Measurements from ENCODE around the gene AHRR.

The AHRR gene

DNA sequence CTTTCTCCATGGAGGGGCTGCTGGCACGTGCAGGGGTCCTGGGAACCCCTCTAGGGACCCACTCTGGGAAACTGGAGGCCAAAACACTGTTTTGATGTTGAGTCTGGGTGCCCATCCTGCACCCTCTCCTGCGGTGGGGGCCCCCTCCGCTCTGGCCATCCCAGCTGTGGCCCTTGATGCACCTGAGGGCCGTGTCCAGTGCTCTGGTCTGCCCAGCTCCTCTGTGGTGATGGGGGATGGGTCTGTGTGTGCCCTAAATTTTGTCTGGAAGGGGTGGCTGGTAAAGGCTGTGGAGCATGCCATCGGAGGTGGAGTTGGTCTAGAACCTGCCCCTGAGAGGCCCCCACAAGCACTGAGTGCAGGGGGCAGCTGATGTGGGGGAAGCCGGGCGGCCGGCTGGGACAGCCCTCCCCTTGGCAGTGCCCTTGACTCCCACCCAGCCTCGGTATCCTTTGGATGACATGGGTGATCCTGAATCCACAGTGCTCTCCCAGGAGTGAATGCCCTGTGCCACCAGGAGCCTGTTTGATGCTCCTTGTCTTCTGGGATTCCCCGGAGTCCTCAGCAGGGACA lies 26.3 kb downstream of the AHRR start:
- no peak for DNase-seq

GRCh38 chr5:348726-349125 lies 27.2 kb downstream of the AHRR start:
- no peak for DNase-seq

DNA sequence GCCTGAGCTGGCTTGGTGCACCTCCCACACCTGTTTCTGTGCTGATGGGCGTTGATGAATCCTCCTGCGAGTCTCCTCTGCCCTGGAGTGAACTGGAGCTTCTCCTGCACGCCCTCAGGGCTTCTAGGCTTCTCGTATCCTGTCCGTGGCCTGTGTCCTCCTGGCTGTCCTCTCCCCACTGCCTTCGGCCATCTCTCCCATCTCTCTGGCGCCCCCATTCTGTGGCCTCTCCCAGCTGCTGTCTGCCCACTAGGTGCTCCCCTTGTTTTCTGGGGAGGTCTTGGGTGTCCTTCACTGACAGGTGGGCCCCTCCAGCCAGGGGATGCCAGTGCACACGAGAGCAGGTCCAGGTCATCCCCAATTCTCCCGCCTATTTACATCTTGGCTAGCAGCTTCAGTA lies 28.8 kb downstream of the AHRR start:
- DNase-seq: no peak

DNA sequence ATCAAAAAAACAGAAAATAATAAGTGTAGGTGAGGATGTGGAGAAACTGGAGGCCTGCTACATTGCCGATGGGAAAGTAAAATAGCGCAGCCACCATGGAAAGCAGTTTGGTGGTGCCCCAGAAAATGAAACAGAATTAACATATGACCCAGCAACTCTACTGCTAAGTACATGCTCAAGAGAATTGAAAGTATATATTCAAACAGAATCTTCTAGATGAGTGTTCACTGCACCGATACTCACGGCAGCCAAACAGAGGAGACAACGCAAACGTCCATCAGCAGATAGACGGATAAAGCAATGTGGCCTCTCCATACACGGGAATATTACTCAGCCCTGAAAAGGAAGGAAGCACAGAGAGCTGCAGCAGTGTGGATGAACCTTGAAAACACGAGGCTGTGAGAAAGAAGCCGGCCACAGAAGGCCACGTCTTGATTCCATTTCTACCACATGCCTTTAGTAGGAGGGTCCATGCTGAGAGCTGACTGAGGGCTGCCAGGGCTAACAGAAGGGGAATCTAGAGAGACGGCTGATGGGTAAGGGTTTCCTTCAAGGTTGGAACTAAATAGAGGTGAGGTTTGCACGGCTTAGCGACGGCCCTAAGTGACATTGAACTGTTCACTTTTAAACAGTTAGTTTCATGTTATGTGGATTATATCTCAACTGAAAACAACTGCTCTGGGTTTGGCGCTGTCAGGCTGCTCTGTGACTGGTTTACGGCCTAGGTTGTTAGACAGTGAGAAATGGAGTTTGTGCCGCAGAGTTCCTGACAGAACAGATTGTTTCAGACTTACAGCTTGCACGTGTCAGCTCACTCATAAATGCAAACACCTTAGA lies 29.8 kb downstream of the AHRR start:
- no peak for DNase-seq

GRCh38 chr5:351921-352245 lies 30.4 kb downstream of the AHRR start:
- no peak for DNase-seq

GRCh38 chr5:352639-353611 lies 31.4 kb downstream of the AHRR start:
- DNase-seq: no peak

GRCh38 chr5:353612-354580 lies 32.4 kb downstream of the AHRR start:
- no peak for DNase-seq

- no peak for DNase-seq
Observed at GRCh38 chr5:354581-355378, 33.3 kb downstream of the AHRR start.

DNA sequence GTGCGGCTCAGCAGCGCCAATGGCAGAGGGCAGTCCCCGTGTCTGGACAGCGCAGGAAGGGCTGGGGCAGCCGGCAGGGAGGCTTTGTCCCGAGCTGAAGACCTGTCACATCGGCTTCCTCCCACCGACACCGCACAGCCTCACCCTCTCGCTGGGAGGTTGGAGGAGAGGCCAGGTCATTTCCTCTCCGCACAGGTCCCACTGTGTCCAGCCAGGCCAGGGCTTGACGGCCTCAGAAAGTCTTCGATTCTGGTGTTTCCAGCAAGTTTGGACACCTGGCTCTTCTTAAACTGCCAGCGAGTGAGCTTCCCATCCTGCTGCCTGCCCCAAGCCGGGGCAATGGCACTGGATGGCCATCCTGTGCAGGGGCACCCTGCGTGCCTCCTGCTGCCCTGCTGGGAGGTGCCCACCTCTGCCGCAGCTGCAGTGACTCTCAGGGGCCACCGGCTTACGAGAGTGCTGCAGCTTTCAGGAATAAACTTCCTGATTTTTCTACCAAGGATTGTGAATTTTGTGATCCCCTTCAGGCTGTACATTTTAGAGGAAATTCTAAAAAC lies 33.9 kb downstream of the AHRR start:
- no peak for DNase-seq

GRCh38 chr5:355958-356357 lies 34.4 kb downstream of the AHRR start:
- no peak for DNase-seq

DNA sequence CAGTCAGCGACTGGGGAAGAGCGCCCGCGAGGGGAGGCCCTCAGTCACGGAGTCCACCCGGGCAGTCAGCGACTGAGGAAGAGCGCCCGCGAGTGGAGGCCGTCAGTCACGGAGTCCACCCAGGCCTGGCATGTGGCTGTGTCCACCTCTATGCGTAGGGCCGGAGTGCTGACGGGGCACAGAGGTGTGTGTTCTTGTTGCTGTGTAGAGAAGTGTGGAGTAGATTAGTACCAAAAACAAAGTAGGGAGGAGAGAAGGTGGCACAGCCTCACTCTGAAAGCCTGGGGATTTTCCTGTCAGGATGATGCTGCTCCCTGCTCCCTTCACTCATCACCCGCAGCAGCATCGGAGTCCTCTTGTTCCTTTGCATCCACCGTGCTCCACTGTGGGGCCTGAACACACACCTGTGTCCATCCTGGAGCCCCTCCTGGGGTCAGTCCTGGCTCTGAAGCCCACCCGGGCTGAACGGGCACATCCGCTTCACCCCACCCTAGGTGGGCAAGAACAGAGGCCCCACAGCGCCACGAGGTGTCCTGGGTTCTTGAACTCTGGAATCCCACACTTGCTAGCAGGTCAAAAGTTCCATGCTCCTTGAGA lies 37.9 kb downstream of the AHRR start:
- DNase-seq: no peak

DNA sequence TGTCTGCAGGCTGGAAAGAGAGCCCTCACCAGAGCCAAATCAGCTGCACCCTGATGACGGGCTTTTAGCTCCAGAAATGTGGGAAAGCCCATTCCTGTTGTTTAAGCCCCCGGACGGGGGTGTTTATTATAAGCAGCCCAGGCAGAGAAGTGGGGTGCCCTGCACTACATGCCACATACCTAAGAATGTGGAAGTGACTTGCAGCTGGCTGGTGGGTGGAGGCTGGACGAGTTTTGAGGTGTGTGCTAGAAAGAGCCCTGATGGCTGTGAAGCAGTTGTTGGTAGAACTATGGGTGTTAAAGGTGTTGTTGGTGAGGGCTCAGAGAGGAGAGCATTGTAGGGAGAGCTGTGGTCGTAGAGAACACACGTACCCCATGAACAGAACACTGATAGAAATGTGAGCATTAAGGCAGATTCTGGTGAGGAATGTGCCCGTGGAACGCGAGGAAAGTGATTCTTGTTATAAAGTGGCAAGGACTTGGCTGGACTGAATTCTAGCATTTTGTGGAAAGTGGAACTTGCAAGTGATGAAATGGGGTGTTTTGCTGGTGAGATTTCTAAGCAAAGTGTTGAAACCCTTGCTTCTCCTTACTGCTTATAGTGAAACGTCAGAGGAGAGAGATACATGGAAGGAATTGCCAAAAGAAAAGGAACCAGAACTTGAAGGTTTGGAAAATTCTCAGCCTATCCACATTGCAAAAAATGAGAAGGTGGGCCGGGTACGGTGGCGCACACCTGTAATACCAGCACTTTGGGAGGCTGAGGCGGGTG lies 38.9 kb downstream of the AHRR start:
- no peak for DNase-seq

DNA sequence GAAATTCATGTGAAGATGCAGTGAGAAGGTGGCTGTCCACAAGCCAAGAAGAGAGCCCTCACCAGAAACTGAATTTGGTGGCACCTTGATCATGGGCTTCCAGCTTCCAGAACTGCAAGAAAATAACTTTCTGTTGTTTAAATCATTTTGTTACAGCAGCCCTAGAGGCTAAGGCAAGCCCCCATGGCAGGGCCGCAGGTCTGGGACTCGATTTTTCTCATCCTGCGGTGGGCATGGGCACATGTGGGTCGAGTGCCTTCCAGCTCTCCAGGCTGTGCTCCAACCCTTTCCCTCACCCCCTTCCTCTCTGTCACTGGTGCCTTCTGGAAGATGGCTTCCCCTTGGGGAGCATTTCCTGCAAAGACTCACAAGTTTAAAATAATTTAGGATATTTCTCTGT lies 40.7 kb downstream of the AHRR start:
- no peak for DNase-seq

DNA sequence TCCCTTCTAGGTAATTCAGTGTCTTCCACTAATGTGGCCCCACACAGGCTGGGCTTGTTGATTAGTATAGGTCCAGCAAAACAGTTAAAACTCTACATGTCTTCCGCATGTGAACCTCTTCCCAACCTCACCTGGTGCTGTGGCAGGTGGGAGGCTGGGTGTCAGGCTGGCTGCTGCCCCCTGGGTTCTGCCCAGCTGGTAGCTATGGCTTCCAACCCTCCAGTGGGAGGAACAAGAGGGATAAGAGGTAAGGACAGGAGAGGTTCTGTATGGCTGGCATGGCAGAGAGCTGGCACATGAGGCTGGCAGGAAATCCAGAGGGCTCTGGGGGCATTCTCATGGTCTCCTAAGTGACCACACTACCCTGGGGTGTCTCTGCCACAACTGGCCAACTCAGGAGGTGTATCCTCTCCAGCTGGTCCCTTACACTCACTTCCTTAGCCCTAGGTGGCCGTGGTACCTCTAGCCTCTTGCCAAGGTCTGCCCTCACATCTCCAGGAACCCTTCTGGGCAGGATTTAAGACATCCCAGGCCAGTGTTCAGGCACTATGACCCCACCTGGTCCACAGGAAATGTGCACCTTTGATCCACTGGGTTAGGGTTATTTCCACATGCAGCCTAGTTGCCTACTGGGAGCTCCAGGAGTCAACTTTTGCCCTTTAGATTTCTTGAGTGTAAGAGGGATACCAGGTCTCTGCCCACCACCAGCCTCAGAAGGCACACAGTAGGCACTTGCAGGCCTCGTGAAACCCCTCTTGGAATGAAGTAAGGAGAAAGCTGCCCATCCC lies 41.7 kb downstream of the AHRR start:
- DNase-seq: no peak

- DNase-seq: no peak
Observed at GRCh38 chr5:364497-364896, 43.0 kb downstream of the AHRR start.

DNA sequence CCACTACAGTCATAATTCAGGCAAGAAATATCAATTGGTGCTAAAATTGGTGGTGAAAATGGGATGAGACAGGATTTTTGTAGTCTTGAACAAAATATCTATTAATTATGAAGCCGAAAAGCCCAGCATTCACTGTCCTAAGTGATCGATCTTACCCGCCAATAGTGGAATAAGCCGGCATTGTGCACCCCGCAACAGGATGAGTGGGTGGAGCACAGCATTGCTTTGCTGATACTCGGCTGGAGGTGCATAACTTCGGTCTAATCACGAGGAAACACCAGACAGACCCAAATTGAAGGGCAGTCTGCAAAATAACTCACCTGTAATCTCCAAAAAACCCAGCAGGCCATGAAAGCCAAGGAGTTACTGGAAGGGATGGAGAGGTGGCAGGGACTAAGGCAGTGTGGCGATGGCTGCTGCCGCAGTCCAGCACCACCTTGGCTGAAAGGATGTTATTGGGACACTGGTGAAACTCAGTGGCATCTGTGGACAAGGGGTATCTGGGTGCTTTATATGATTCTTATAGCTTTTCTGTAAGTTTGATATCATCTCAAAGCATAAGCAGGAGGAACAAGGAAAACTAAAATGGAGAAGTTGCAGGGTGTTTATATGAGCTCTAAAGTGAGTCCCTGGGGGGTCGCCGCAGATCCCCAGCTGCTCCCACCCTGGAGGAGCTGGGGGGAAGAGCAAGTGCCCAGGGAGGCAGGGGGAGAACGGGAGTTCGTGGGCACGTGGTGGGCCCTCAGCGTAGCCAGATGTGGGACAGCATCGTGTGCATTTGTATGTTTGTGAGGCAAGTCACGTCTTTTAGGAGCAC lies 45.2 kb downstream of the AHRR start:
- DNase-seq: no peak

- no peak for DNase-seq
Observed at GRCh38 chr5:367358-368130, 46.0 kb downstream of the AHRR start.

Measured in stimulated activated CD4-positive, alpha-beta T cell treated with anti-CD3 and anti-CD28 coated beads, Interleukin-4, amount 100 ng/mL, for 1 hour (primary cell).